ENCODE data around the gene ETDB. TPM values are rescaled to one million over a fixed set of nuclear protein-coding genes. Genes with fewer than 3 reads are reported as not detected.
"Not testable (repeated sequence)": the region's sequence is repeated elsewhere in the genome, so short reads cannot be mapped to it uniquely, and the experiment has no call there.

ETDB gene
- not detected for total RNA-seq (ENCODE audit: unreplicated experiment)
- long read RNA-seq = 0 reads

DNA sequence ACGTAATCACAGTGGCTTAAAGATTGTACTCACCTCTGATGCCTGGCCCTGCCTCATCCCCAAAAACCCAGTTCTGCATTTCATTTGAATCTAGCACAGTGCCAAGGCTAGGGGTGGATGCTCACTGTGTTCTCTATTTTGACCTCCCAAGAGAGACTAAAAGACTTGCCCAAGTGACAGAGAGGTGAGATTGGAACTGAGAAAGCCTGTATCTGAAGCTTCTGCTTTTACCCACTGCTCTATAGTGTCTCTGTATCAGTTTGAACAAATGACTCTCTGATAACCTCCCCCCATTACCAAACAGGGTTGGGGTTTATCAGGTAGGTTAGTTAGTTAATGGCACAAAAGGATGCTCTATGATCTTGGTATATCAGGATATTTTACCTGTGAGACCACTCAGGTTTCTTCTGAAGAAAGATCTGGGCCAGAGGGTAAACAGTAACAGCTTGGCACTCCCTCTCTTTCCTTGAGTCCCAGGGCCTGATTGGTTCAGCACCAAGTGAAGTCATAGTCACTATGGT is at the start of gene ETDB:
Gene ETDB (minus strand): TSS at position 471 of the 521 bp plus-strand sequence. CDS start 1,265 bp downstream, outside the sequence.
- DNase-seq (ENCODE audit: low spot score); H3K27me3 Mint-ChIP-seq (ENCODE audit: unreplicated experiment); H3K4me3 Mint-ChIP-seq (ENCODE audit: unreplicated experiment); H3K27ac Mint-ChIP-seq (ENCODE audit: unreplicated experiment); H3K9me3 Mint-ChIP-seq (ENCODE audit: unreplicated experiment); H3K4me1 Mint-ChIP-seq (ENCODE audit: unreplicated experiment); H3K36me3 Mint-ChIP-seq (ENCODE audit: low read depth, unreplicated experiment): not testable (repeated sequence)

DNA sequence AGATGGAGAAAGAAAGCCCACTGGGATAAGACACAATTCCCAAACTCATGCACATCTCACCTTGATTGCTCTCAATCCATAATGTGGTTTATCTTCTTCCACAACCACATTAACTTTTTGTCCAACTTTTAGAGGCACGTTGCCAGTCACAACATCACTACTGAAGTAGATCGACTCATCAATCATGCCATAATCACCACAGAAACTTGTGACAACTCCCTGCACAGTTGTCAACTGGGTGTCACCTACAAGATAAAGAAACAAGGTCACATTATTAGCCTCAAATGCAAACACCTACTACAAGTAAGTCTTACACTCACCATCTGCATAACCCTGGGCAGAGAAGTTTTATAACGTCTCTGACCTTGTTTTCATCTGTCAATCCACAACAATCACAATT is 49.2 kb upstream of the ETDB start:
- peaks cover 27% of the 10 kb centered on the region for H3K4me1 Mint-ChIP-seq (ENCODE audit: unreplicated experiment)
- not testable (repeated sequence) for H3K9me3 Mint-ChIP-seq (ENCODE audit: unreplicated experiment); H3K36me3 Mint-ChIP-seq (ENCODE audit: low read depth, unreplicated experiment); H3K27me3 Mint-ChIP-seq (ENCODE audit: unreplicated experiment); DNase-seq (ENCODE audit: low spot score); H3K27ac Mint-ChIP-seq (ENCODE audit: unreplicated experiment); H3K4me3 Mint-ChIP-seq (ENCODE audit: unreplicated experiment)

DNA sequence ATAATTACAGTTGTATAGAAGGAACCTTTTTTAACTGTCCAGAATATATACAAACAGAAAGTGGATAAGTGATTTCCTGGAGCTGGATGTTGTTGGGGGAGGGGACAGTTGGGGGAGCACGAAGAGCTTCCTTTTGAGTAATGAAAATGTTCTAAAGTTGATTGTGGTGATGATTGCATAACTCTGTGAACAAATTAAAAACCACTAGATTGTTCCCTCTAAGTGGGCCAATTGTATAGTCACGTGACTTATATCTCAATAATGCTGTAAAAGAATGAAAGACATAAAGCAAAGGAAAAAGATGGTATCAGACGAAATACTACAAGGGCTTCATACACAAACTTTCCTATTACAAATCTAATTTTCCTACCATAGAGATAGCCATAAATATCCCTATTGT is 48.2 kb upstream of the ETDB start:
- TF ChIP-seq, protein P1, sequence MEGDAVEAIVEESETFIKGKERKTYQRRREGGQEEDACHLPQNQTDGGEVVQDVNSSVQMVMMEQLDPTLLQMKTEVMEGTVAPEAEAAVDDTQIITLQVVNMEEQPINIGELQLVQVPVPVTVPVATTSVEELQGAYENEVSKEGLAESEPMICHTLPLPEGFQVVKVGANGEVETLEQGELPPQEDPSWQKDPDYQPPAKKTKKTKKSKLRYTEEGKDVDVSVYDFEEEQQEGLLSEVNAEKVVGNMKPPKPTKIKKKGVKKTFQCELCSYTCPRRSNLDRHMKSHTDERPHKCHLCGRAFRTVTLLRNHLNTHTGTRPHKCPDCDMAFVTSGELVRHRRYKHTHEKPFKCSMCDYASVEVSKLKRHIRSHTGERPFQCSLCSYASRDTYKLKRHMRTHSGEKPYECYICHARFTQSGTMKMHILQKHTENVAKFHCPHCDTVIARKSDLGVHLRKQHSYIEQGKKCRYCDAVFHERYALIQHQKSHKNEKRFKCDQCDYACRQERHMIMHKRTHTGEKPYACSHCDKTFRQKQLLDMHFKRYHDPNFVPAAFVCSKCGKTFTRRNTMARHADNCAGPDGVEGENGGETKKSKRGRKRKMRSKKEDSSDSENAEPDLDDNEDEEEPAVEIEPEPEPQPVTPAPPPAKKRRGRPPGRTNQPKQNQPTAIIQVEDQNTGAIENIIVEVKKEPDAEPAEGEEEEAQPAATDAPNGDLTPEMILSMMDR (IDR thresholded peaks at IDR 0.05; ENCODE audit: unreplicated experiment) = no peak
- H3K27me3 Mint-ChIP-seq (ENCODE audit: unreplicated experiment) = no peaks in the 10 kb centered on the region
- H3K9me3 Mint-ChIP-seq (ENCODE audit: unreplicated experiment) = no peaks in the 10 kb centered on the region

DNA sequence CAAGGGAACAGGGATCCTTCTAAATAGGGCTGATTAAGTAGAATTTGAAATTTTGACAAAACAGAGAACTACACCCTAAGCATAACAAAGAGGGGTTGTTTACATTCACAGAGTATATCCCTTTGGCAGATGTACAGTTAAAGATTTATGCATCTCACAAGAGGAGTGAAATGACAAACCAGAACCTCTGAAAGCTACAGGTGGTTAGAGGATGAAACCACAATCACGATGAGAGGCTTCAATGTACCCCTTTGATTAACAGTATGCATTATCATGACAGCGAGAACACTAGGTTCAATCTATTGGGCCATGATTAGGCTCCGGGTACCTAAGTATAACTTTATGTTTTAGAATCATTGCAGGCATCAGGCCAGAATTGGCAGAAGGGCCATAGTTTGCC is 34.4 kb upstream of the ETDB start:
- not testable (repeated sequence) for H3K4me1 Mint-ChIP-seq (ENCODE audit: unreplicated experiment); DNase-seq (ENCODE audit: low spot score); H3K27me3 Mint-ChIP-seq (ENCODE audit: unreplicated experiment); H3K36me3 Mint-ChIP-seq (ENCODE audit: low read depth, unreplicated experiment); H3K4me3 Mint-ChIP-seq (ENCODE audit: unreplicated experiment); H3K9me3 Mint-ChIP-seq (ENCODE audit: unreplicated experiment); H3K27ac Mint-ChIP-seq (ENCODE audit: unreplicated experiment)

More for the DNA sequence above, 48.2 kb upstream of the ETDB start:
- H3K4me1 Mint-ChIP-seq (ENCODE audit: unreplicated experiment) = peaks cover 19% of the 10 kb centered on the region
- no peak for DNase-seq (ENCODE audit: low spot score)
- H3K4me3 Mint-ChIP-seq (ENCODE audit: unreplicated experiment) = no peak overlapping the region
- no peaks in the 10 kb centered on the region for H3K36me3 Mint-ChIP-seq (ENCODE audit: low read depth, unreplicated experiment)
- no peak overlapping the region for H3K27ac Mint-ChIP-seq (ENCODE audit: unreplicated experiment)

DNA sequence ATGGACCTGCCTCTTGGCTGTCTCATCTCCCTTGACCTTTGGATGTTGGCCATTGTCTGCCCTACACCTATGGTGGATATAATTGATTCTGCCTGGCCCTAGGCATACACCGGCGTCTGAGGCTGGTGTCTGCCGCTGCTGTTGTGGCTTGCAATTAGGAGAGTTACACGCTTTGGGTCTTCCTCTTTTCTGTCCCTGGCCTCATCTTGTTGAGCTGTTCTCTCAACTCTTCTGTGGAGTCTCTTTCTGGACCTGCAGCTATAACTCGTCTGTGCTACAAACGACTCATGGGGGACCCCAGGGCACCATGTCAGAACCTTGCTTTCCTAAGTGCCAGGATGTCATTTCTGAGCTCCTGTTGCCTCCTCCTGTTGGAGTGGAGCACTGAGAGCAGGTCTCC is 5.8 kb upstream of the ETDB start:
- H3K9me3 Mint-ChIP-seq (ENCODE audit: unreplicated experiment); H3K4me1 Mint-ChIP-seq (ENCODE audit: unreplicated experiment); H3K27me3 Mint-ChIP-seq (ENCODE audit: unreplicated experiment); H3K4me3 Mint-ChIP-seq (ENCODE audit: unreplicated experiment); DNase-seq (ENCODE audit: low spot score); H3K36me3 Mint-ChIP-seq (ENCODE audit: low read depth, unreplicated experiment); H3K27ac Mint-ChIP-seq (ENCODE audit: unreplicated experiment): not testable (repeated sequence)

DNA sequence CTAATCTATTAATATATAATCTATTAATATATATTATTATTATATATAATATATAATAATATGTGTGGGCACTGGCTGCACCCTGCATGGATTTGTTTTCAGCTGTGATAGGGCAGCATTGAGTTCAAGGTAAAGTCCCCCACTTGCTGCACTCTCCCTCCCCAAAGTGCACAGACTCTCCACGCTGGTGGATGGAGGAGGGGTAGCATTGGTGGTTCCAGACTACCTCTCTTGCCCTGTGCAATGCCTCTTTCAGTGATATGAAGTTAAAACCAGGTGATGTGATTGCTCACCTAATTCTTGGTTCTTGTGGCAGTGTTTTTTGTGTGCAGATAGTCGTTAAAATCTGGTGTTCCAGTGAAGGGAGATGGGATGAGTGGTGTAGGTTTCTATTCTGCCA is 4.3 kb downstream of the ETDB start:
- not testable (repeated sequence) for H3K4me1 Mint-ChIP-seq (ENCODE audit: unreplicated experiment); H3K27me3 Mint-ChIP-seq (ENCODE audit: unreplicated experiment); DNase-seq (ENCODE audit: low spot score); H3K27ac Mint-ChIP-seq (ENCODE audit: unreplicated experiment); H3K9me3 Mint-ChIP-seq (ENCODE audit: unreplicated experiment); H3K4me3 Mint-ChIP-seq (ENCODE audit: unreplicated experiment); H3K36me3 Mint-ChIP-seq (ENCODE audit: low read depth, unreplicated experiment)

DNA sequence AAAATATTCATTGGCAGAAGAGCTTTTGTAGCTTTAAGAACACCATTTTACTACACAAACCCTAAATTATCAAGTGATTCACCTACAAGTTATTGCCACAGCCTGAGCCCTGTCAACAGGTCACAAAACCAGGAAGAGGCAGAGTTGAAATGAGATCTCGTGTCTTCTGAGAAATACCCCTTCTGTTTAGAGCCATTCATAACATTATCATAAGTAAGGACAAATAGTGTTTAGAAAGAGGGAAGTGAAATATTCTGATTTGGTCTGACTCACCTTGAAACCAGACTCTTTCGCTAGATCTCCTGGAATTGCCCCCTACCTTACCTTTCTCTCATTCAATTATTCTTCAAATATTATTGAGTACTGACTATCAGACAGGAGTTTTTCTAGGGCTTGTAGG is 5.9 kb downstream of the ETDB start:
- DNase-seq (ENCODE audit: low spot score) = no peak
- no peaks in the 10 kb centered on the region for H3K9me3 Mint-ChIP-seq (ENCODE audit: unreplicated experiment)
- TF ChIP-seq, protein P1 (IDR thresholded peaks at IDR 0.05; ENCODE audit: unreplicated experiment) = no peak
- H3K27me3 Mint-ChIP-seq (ENCODE audit: unreplicated experiment) = no peaks in the 10 kb centered on the region
- H3K27ac Mint-ChIP-seq (ENCODE audit: unreplicated experiment) = no peak overlapping the region
- H3K4me1 Mint-ChIP-seq (ENCODE audit: unreplicated experiment) = peaks cover 3% of the 10 kb centered on the region
- H3K4me3 Mint-ChIP-seq (ENCODE audit: unreplicated experiment) = no peak overlapping the region
- no peaks in the 10 kb centered on the region for H3K36me3 Mint-ChIP-seq (ENCODE audit: low read depth, unreplicated experiment)

Data from endothelial cell (in vitro differentiated cells).